Measurements from ENCODE around the gene LGMN.
"Not testable (repeated sequence)": the region's sequence is repeated elsewhere in the genome, so short reads cannot be mapped to it uniquely, and the experiment has no call there.

Gene LGMN

DNA sequence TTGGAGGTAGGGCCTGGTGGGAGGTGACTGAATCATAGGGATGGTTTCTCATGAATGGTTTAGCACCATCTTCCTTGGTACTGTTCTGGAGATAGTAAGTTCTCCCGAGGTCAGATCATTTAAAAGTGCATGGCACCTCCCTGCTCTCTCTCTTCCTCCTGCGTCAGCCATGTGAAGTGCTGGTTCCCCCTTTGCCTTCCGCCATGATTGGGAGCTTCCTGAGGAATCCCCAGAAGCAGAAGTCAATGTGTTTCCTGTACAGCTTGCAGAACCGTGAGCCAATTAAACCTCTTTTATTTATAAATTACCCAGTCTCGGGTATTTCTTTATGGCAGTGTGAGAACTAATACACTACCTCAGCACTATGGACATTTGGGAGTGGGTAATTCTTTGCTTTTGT is 4.8 kb upstream of the LGMN start:
- ATAC-seq (ENCODE audit: low read depth) = no peak
- TF ChIP-seq, protein P1, sequence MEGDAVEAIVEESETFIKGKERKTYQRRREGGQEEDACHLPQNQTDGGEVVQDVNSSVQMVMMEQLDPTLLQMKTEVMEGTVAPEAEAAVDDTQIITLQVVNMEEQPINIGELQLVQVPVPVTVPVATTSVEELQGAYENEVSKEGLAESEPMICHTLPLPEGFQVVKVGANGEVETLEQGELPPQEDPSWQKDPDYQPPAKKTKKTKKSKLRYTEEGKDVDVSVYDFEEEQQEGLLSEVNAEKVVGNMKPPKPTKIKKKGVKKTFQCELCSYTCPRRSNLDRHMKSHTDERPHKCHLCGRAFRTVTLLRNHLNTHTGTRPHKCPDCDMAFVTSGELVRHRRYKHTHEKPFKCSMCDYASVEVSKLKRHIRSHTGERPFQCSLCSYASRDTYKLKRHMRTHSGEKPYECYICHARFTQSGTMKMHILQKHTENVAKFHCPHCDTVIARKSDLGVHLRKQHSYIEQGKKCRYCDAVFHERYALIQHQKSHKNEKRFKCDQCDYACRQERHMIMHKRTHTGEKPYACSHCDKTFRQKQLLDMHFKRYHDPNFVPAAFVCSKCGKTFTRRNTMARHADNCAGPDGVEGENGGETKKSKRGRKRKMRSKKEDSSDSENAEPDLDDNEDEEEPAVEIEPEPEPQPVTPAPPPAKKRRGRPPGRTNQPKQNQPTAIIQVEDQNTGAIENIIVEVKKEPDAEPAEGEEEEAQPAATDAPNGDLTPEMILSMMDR (IDR thresholded peaks at IDR 0.05; ENCODE audit: poor library complexity, severe bottlenecking) = no peak

GRCh38 chr14:92751819-92752218 is 3.4 kb upstream of the LGMN start:
- DNase-seq (ENCODE audit: low spot score) (no peak), ATAC-seq (ENCODE audit: low read depth) (no peak)
- Histone ChIP-seq H3K27ac (ENCODE audit: poor library complexity, severe bottlenecking) (no peak overlapping the region), H3K9me3 (ENCODE audit: severe bottlenecking) (no peaks in the 10 kb centered on the region), H3K27me3 (ENCODE audit: insufficient read depth, poor library complexity, severe bottlenecking) (no peaks in the 10 kb centered on the region), H3K36me3 (ENCODE audit: low read depth) (no peaks in the 10 kb centered on the region), H3K4me1 (ENCODE audit: insufficient read depth, poor library complexity, severe bottlenecking) (peaks cover 5% of the 10 kb centered on the region), H3K4me3 (ENCODE audit: severe bottlenecking) (no peak overlapping the region)
- TF ChIP-seq, protein P1 (IDR thresholded peaks at IDR 0.05; ENCODE audit: poor library complexity, severe bottlenecking) = no peak

More for the DNA sequence above, 4.8 kb upstream of the LGMN start:
- Histone ChIP-seq H3K27me3 (ENCODE audit: insufficient read depth, poor library complexity, severe bottlenecking) (no peaks in the 10 kb centered on the region), H3K27ac (ENCODE audit: poor library complexity, severe bottlenecking) (no peak overlapping the region), H3K36me3 (ENCODE audit: low read depth) (no peaks in the 10 kb centered on the region), H3K9me3 (ENCODE audit: severe bottlenecking) (no peaks in the 10 kb centered on the region), H3K4me1 (ENCODE audit: insufficient read depth, poor library complexity, severe bottlenecking) (no peaks in the 10 kb centered on the region), H3K4me3 (ENCODE audit: severe bottlenecking) (no peak overlapping the region)
- DNase-seq (ENCODE audit: low spot score) = no peak

- Histone ChIP-seq H3K27ac (ENCODE audit: poor library complexity, severe bottlenecking) (no peak overlapping the region), H3K36me3 (ENCODE audit: low read depth) (no peaks in the 10 kb centered on the region), H3K9me3 (ENCODE audit: severe bottlenecking) (no peaks in the 10 kb centered on the region), H3K27me3 (ENCODE audit: insufficient read depth, poor library complexity, severe bottlenecking) (no peaks in the 10 kb centered on the region), H3K4me1 (ENCODE audit: insufficient read depth, poor library complexity, severe bottlenecking) (peaks cover 5% of the 10 kb centered on the region), H3K4me3 (ENCODE audit: severe bottlenecking) (no peak overlapping the region)
- no peak for DNase-seq (ENCODE audit: low spot score)
- no peak for ATAC-seq (ENCODE audit: low read depth)
- TF ChIP-seq, protein P1 (IDR thresholded peaks at IDR 0.05; ENCODE audit: poor library complexity, severe bottlenecking) = no peak
Measured at GRCh38 chr14:92750994-92751400, 2.6 kb upstream of the LGMN start.

DNA sequence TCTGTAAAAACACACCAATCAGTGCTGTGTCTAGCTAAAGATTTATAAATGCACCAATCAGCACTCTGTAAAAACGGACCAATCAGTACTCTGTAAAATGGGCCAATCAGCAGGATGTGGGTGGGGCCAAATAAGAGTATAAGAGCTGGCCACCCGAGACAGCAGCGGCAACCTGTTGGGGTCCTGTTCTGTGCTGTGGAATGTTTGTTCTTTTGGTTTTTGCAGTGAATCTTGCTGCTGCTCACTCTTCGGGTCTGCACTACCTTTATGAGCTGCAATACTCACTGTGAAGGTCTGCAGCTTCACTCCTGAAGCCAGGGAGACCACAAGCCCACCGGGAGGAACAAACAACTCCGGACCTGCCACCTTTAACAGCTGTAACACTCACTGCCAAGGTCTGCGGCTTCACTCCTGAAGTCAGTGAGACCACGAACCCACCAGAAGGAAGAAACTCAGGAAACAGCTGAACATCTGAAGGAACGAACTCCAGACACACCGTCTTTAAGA is 1.8 kb upstream of the LGMN start:
- not testable (repeated sequence) for H3K4me3 ChIP-seq (ENCODE audit: severe bottlenecking); ATAC-seq (ENCODE audit: low read depth); H3K9me3 ChIP-seq (ENCODE audit: severe bottlenecking); H3K27ac ChIP-seq (ENCODE audit: poor library complexity, severe bottlenecking); H3K4me1 ChIP-seq (ENCODE audit: insufficient read depth, poor library complexity, severe bottlenecking); DNase-seq (ENCODE audit: low spot score); H3K36me3 ChIP-seq (ENCODE audit: low read depth); H3K27me3 ChIP-seq (ENCODE audit: insufficient read depth, poor library complexity, severe bottlenecking)

- no peak overlapping the region for H3K27ac ChIP-seq (ENCODE audit: poor library complexity, severe bottlenecking)
- no peaks in the 10 kb centered on the region for H3K27me3 ChIP-seq (ENCODE audit: insufficient read depth, poor library complexity, severe bottlenecking)
- H3K4me3 ChIP-seq (ENCODE audit: severe bottlenecking) = peak overlapping the region; percentile 84
- TF ChIP-seq, protein P1 (IDR thresholded peaks at IDR 0.05; ENCODE audit: poor library complexity, severe bottlenecking) = no peak
- no peak for DNase-seq (ENCODE audit: low spot score)
- no peaks in the 10 kb centered on the region for H3K36me3 ChIP-seq (ENCODE audit: low read depth)
- peaks cover 5% of the 10 kb centered on the region for H3K4me1 ChIP-seq (ENCODE audit: insufficient read depth, poor library complexity, severe bottlenecking)
- ATAC-seq (ENCODE audit: low read depth) = peak; percentile 2; the same call in 2 of the 3 replicates
- H3K9me3 ChIP-seq (ENCODE audit: severe bottlenecking) = no peaks in the 10 kb centered on the region
Measured at GRCh38 chr14:92747701-92748258, 647 bp downstream of the LGMN start.
